Left lung (tissue), 10 donors: ENCODE data around the gene SREK1. TPM values are rescaled to one million over a fixed set of nuclear protein-coding genes. Genes with fewer than 3 reads are reported as not detected.

ENCODE experiments used
- ATAC-seq: fragments of 200-7000 bp; cut with Tn5 transposase; one replicate; pipeline ENCODE4 v1.9.1; 2020; ENCODE audit warnings: moderate library complexity
- DNase-seq, 4 donors: peaks; one replicate each; pipeline ENCODE4 v3.0.0-alpha.2; 2013 to 2020
- H3K27ac ChIP-seq, 2 donors: fragments of 200-600 bp; sonication (generic) in 1 of 2; one replicate each; pipeline versions ENCODE4 v1.5.0 to v1.8.0; 2020 to 2021
- H3K27me3 ChIP-seq, 2 donors: fragments of 200-600 bp; sonication (generic) in 1 of 2; one replicate each; pipeline versions ENCODE4 v1.5.0 to v1.8.0; 2020 to 2021
- H3K36me3 ChIP-seq, 2 donors: fragments of 200-600 bp; sonication (generic) in 1 of 2; one replicate each; pipeline versions ENCODE4 v1.5.0 to v1.8.0; 2020 to 2021
- H3K4me1 ChIP-seq, 2 donors: fragments of 200-600 bp; one replicate each; pipeline ENCODE4 v1.8.0; 2021
- H3K4me3 ChIP-seq, 2 donors: fragments of 200-600 bp; sonication (generic) in 1 of 2; one replicate each; pipeline versions ENCODE4 v1.5.0 to v1.8.0; 2020 to 2021; ENCODE audit warnings: mild to moderate bottlenecking in 1 of 2
- H3K9me3 ChIP-seq, 2 donors: fragments of 200-600 bp; sonication (generic) in 1 of 2; one replicate each; pipeline versions ENCODE4 v1.5.0 to v1.8.0; 2020 to 2021
- intact Hi-C, 2 donors: fragments of 100-400 bp; cut with DNase I; formaldehyde crosslinking; loops; one replicate each; pipeline versions ENCODE4 v1.11.2 to v1.14.2; 2022
- polyA plus RNA-seq, 6 donors: library from polyadenylated mRNA; unstranded; fragments of 120-200 nt; gene quantifications; one replicate each; pipeline ENCODE4 v1.2.1, GENCODE V29; 2013; ENCODE audit not compliant: insufficient read length in 6 of 6
- total RNA-seq, 2 donors: library from RNA; stranded (reverse); fragmentation: NEBNext Ultra II Directional; extraction: Animal tissue kit (Norgen Biotek cat#: 25700); gene quantifications; one replicate each; pipeline ENCODE4 v1.2.1, GENCODE V29; 2021
- TF ChIP-seq, protein P1 (sequence below), 2 donors: fragments of 200-600 bp; sonication (generic) in 1 of 2; IDR thresholded peaks; one replicate each; pipeline versions ENCODE4 v1.5.0 to v1.8.0; 2021; ENCODE audit warnings: antibody characterized with exemption in 2 of 2
- donor health status: DM: no; HTN: yes; CAD: no.
- donor health status: DM: no; HTN: no; CAD: no.

SREK1 gene
- total and polyA plus RNA-seq, 8 donors = 52.4 to 205 (median 166) TPM

DNA sequence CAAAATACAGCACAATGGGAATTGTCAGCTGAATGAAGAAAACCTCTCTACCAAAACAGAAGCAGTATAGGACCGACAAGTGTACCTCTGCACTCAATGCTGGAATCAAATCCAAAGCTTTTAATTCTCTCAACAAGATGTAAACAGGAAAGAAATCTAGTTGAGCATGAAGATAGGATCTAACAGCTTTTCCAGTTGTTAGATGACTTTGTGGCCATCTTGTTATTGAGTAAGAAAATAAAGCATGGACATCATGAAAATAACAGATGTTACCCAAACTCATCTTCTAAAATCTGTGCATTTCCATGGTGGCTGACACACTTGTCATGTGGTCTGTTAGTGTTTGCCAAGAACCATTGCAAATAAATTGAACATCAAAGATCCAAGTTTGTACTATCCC is 34.7 kb downstream of the SREK1 start:
- H3K4me1 ChIP-seq = no peaks in the 10 kb centered on the region
- H3K27ac ChIP-seq = no peak overlapping the region
- TF ChIP-seq, protein P1, sequence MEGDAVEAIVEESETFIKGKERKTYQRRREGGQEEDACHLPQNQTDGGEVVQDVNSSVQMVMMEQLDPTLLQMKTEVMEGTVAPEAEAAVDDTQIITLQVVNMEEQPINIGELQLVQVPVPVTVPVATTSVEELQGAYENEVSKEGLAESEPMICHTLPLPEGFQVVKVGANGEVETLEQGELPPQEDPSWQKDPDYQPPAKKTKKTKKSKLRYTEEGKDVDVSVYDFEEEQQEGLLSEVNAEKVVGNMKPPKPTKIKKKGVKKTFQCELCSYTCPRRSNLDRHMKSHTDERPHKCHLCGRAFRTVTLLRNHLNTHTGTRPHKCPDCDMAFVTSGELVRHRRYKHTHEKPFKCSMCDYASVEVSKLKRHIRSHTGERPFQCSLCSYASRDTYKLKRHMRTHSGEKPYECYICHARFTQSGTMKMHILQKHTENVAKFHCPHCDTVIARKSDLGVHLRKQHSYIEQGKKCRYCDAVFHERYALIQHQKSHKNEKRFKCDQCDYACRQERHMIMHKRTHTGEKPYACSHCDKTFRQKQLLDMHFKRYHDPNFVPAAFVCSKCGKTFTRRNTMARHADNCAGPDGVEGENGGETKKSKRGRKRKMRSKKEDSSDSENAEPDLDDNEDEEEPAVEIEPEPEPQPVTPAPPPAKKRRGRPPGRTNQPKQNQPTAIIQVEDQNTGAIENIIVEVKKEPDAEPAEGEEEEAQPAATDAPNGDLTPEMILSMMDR (IDR thresholded peaks at IDR 0.05) = no peak
- no peaks in the 10 kb centered on the region for H3K27me3 ChIP-seq
- H3K4me3 ChIP-seq = no peak overlapping the region
- DNase-seq (no peak), ATAC-seq (no peak)
- H3K36me3 ChIP-seq = peaks cover 0 to 79% of the 10 kb centered on the region in 2 donors
- intact Hi-C loops = no loop called here
- H3K9me3 ChIP-seq = no peaks in the 10 kb centered on the region

DNA sequence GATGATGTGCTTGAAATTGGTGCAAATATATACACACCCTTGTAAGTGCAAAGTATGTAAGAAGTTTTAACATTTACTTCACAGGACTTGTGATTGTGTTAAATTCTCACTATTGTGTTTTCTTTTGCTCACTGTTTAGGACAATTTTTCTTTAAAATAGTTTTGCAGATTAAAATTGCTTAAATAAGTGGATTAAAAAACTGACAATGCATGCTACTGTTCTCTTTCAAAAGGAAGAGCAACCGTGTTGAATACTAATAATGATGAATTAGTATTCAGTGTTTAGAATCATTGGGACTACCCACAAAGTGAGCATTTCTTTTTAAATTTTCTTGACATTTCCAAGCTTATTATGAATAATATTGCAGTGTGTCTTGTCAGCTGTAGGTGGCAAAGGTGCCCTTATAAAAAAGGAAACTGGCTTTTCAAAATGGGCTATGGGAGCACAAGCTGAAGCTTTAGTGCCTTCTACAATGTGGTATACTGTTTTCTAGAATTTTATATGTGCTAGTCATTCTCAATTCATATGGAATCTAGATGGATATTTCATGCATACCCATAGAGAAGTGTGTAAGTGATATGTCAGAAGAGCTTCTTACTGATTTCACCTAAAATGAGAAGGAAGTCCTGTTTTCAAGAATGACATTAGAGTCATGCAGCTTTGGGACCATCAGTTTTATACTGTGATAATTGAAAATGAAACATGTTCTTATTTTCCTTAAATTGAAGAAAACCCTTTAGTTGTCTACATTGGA is 35.4 kb downstream of the SREK1 start:
- ATAC-seq (no peak), DNase-seq (no peak)
- Histone ChIP-seq H3K27ac (no peak overlapping the region), H3K4me1 (no peaks in the 10 kb centered on the region), H3K4me3 (no peak overlapping the region), H3K27me3 (no peaks in the 10 kb centered on the region), H3K9me3 (no peaks in the 10 kb centered on the region), H3K36me3 (peaks cover 0 to 79% of the 10 kb centered on the region in 2 donors)
- TF ChIP-seq, protein P1 (IDR thresholded peaks at IDR 0.05) = no peak
- intact Hi-C loops = no loop called here

DNA sequence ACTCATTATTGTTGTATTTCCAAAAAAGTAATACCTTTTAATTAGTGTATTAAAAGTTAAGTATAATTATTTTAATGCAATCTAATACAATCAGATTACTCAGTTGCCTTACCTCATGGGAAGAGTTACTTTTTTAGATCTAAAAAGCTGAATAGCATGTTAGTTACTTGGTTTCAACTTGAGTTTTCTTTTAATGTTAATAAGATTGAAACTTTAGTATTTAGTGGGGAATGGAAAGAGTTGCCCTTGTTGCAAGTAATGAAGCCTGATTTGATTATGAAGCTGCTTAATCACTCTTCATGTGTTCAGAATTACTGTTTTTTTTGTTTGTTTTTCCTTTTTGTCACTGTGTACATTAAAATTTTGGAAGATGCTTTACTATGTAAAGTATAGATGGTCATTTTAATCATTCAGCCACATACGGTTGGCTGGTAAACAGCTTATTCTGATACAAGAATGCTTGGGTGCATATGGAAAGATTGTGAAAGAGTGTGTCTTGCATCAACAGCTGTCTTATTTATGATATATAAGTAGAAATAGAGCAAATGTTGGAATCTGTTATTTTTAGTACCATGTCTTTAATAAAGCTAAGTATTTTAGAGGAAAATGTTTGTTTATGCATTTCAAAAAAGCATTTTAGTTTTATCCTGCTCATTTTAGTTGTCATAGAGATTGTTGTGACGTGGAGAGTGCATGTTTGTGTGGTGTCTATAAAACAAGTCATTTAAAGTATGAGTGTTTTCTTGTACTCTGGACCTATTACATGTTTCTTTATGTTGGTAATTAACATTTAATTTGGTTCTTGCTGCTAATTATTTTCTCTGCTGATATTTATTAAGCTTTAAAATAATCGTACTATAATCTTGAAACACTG is 36.4 kb downstream of the SREK1 start:
- ATAC-seq = no peak
- DNase-seq = peak in 2 of 4 donors; percentile 69 to 72
- intact Hi-C loops = no loop called here
- no peak overlapping the region for H3K4me3 ChIP-seq
- TF ChIP-seq, protein P1 (IDR thresholded peaks at IDR 0.05) = no peak
- no peaks in the 10 kb centered on the region for H3K4me1 ChIP-seq
- no peaks in the 10 kb centered on the region for H3K9me3 ChIP-seq
- no peak overlapping the region for H3K27ac ChIP-seq
- H3K27me3 ChIP-seq = no peaks in the 10 kb centered on the region
- peaks cover 0 to 78% of the 10 kb centered on the region in 2 donors for H3K36me3 ChIP-seq

DNA sequence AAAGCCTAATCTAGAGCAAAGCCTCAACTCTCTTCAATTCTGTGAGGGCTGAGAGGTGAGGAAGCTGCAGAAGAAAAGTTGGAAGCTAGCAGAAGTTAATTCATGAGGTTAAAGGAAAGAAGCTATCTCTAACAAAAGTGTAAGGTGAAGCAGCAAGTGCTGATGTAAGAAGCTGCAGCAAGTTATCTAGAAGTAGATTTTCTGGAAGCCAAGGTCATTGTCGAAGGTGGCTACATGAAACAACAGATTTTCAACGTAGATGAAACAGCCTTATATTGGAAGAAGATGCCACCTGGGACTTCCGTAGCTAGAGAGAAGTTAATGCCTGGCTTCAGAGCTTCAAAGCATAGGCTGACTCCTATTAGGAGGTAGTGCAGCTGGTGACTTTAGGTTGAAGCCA is 42.0 kb downstream of the SREK1 start:
- peaks cover 0 to 27% of the 10 kb centered on the region in 2 donors for H3K36me3 ChIP-seq
- no peak for ATAC-seq
- no peak overlapping the region for H3K4me3 ChIP-seq
- no peak overlapping the region for H3K27ac ChIP-seq
- no peak for DNase-seq
- H3K27me3 ChIP-seq = no peaks in the 10 kb centered on the region
- no peaks in the 10 kb centered on the region for H3K4me1 ChIP-seq
- intact Hi-C loops = no loop called here
- no peaks in the 10 kb centered on the region for H3K9me3 ChIP-seq
- TF ChIP-seq, protein P1 (IDR thresholded peaks at IDR 0.05) = no peak

DNA sequence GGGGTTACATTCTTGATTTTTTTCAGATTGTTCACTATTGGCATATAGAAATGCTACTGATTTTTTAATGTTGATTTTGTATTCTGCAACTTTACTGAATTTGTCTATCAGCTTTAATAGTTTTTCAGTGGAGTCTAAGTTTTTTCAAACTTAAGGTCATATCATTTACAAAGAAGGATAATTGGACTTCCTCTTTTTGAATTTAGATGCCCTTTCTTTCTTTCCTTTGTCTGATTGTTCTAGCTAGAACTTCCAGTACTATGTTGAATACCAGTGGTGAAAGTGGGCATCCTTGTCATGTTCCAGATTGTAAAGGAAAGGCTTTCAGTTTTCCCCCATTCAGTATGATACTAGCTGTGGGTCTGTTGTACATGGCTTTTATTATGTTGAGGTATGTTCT is 49.3 kb downstream of the SREK1 start:
- Histone ChIP-seq H3K27me3 (no peaks in the 10 kb centered on the region), H3K4me1 (no peaks in the 10 kb centered on the region), H3K9me3 (no peaks in the 10 kb centered on the region), H3K36me3 (no peaks in the 10 kb centered on the region), H3K4me3 (no peak overlapping the region), H3K27ac (no peak overlapping the region)
- no peak for DNase-seq
- intact Hi-C loops = no loop called here
- ATAC-seq = no peak
- TF ChIP-seq, protein P1 (IDR thresholded peaks at IDR 0.05) = no peak
